PC-3 (cell line): ENCODE results near the gene STAT5B. TPM values are rescaled to one million over a fixed set of nuclear protein-coding genes. Genes with fewer than 3 reads are reported as not detected.
"Not testable (repeated sequence)": the region's sequence is repeated elsewhere in the genome, so short reads cannot be mapped to it uniquely, and the experiment has no call there.

Experiments used
- ATAC-seq: fragments of 200-7000 bp; cut with Tn5 transposase; 2 replicates; pipeline ENCODE4 v1.9.1; 2020; ENCODE audit warnings: mild to moderate bottlenecking, moderate library complexity
- BruUV-seq: library from RNA; stranded (reverse); fragments of 400-500 nt; replicated peaks from 2 replicates; lab custom pipeline; 2021; lab: Mats Ljungman, UMichigan
- CTCF ChIA-PET: fragments of 300-600 bp; sonication (Branson Sonifier 250); formaldehyde crosslinking; loops from one replicate; lab custom pipeline; 2022; ENCODE audit warnings: antibody characterized with exemption; lab: Charles Lee
- POLR2A ChIA-PET: fragments of 300-600 bp; sonication (Branson Sonifier 250); formaldehyde crosslinking; loops from one replicate; lab custom pipeline; 2022; ENCODE audit warnings: antibody characterized with exemption; ENCODE audit not compliant: unreplicated experiment; lab: Charles Lee
- DNase-seq: peaks from one replicate; pipeline ENCODE4 v3.0.0-alpha.2; 2015
- H2AFZ ChIP-seq: fragments of 300-600 bp; sonication (generic); 2 replicates; pipeline ENCODE4 v1.6.0; 2016; ENCODE audit warnings: antibody characterized with exemption, low read length
- H3F3A ChIP-seq: fragments of 300-600 bp; sonication (generic); one replicate; pipeline ENCODE4 v1.6.0; 2017; ENCODE audit warnings: antibody characterized with exemption, low read length, control low read depth, mild to moderate bottlenecking; ENCODE audit not compliant: unreplicated experiment
- H3K27ac ChIP-seq: fragments of 300-600 bp; sonication (generic); 2 replicates; pipeline ENCODE4 v1.5.1; 2016; ENCODE audit warnings: mild to moderate bottlenecking, low read length
- H3K27me3 ChIP-seq: fragments of 300-600 bp; sonication (generic); 2 replicates; pipeline ENCODE4 v1.6.1; 2016; ENCODE audit warnings: low read length, mixed read lengths
- H3K36me3 ChIP-seq: fragments of 300-600 bp; sonication (generic); 2 replicates; pipeline ENCODE4 v1.6.1; 2016; ENCODE audit warnings: low read depth, mixed run types, low read length, mixed read lengths
- H3K4me1 ChIP-seq: fragments of 300-600 bp; sonication (generic); 2 replicates; pipeline ENCODE4 v1.5.1; 2016; ENCODE audit warnings: low read length; ENCODE audit not compliant: insufficient read depth
- H3K4me2 ChIP-seq: fragments of 300-600 bp; sonication (generic); 2 replicates; pipeline ENCODE4 v1.6.0; 2016; ENCODE audit warnings: low read length
- H3K4me3 ChIP-seq: fragments of 300-600 bp; sonication (generic); 2 replicates; pipeline ENCODE4 v1.5.1; 2016; ENCODE audit warnings: mild to moderate bottlenecking, low read length, mixed read lengths
- H3K79me2 ChIP-seq: fragments of 300-600 bp; sonication (generic); 2 replicates; pipeline ENCODE4 v1.6.1; 2017; ENCODE audit warnings: low read length, mixed read lengths
- H3K9ac ChIP-seq: fragments of 300-600 bp; sonication (generic); 2 replicates; pipeline ENCODE4 v1.6.0; 2016; ENCODE audit warnings: mild to moderate bottlenecking, low read length
- H3K9me2 ChIP-seq: fragments of 300-600 bp; sonication (generic); replicated peaks from 2 replicates; pipeline ENCODE4 v1.6.1; 2016; ENCODE audit warnings: mixed run types, low read length, mixed read lengths
- H3K9me3 ChIP-seq: fragments of 300-600 bp; sonication (generic); 2 replicates; pipeline ENCODE4 v1.6.1; 2016; ENCODE audit warnings: low read length, mixed read lengths
- H4K20me1 ChIP-seq: fragments of 300-600 bp; sonication (generic); 2 replicates; pipeline ENCODE4 v1.6.1; 2016; ENCODE audit warnings: low read length, mixed read lengths
- EZH2 ChIP-seq: fragments of 300-600 bp; sonication (generic); IDR thresholded peaks from one replicate; pipeline ENCODE4 v1.6.1; 2017; ENCODE audit warnings: antibody characterized with exemption, mild to moderate bottlenecking, low read length; ENCODE audit not compliant: unreplicated experiment
- EZH2phosphoT487 ChIP-seq: fragments of 300-600 bp; sonication (generic); IDR thresholded peaks from 2 replicates; pipeline ENCODE4 v1.6.1; 2018; ENCODE audit warnings: mild to moderate bottlenecking, antibody characterized with exemption, low read length, borderline replicate concordance
- intact Hi-C: fragments of 100-400 bp; cut with micrococcal nuclease; formaldehyde crosslinking; loops from 2 replicates; pipeline ENCODE4 v1.9.0; 2023
- total RNA-seq: library from RNA; depleted of rRNA; stranded (reverse); fragments of >200 nt; gene quantifications from 2 replicates; pipeline ENCODE4 v1.2.3, GENCODE V29; 2014
- TF ChIP-seq, protein P1 (sequence below): fragments of 300-600 bp; sonication (generic); conservative IDR thresholded peaks from 2 replicates; pipeline ENCODE4 v1.5.1; 2017; ENCODE audit warnings: antibody characterized with exemption, low read depth, mild to moderate bottlenecking, low read length

Gene STAT5B
- total RNA-seq, 1 experiment from 2014 or later = not detected

DNA sequence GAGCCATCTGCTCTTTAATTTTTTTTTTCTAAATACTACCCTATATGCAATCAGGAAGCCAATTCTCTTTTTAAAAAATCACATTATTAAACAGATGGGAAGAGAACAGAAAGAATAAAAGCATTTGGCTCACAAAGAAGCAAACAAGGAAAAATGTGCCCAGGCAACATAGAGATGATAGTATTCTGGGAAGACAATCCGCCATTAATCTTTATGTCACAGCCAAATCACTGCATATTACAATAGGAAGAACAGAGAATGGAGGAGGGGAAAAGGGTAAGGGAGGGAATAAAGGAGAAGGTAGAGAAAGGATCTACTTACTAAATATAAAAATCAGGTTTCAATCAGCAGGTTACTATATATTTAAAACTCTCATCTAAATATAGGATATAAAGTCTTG lies 34.3 kb downstream of the STAT5B start:
- Histone ChIP-seq H3K27ac (no peak overlapping the region), H3K79me2 (no peaks in the 10 kb centered on the region), H3K9me2 (no peaks in the 10 kb centered on the region), H3K9me3 (no peaks in the 10 kb centered on the region), H3K4me1 (no peaks in the 10 kb centered on the region), H3K4me2 (no peak overlapping the region), H3K36me3 (no peaks in the 10 kb centered on the region), H4K20me1 (no peaks in the 10 kb centered on the region), H3K27me3 (no peaks in the 10 kb centered on the region), H3K9ac (no peak overlapping the region), H3F3A (no peaks in the 10 kb centered on the region), H3K4me3 (no peak overlapping the region), H2AFZ (no peak overlapping the region)
- no TSS peak for BruUV-seq
- TF ChIP-seq EZH2 (no peak), EZH2phosphoT487 (no peak)
- TF ChIP-seq, protein P1, sequence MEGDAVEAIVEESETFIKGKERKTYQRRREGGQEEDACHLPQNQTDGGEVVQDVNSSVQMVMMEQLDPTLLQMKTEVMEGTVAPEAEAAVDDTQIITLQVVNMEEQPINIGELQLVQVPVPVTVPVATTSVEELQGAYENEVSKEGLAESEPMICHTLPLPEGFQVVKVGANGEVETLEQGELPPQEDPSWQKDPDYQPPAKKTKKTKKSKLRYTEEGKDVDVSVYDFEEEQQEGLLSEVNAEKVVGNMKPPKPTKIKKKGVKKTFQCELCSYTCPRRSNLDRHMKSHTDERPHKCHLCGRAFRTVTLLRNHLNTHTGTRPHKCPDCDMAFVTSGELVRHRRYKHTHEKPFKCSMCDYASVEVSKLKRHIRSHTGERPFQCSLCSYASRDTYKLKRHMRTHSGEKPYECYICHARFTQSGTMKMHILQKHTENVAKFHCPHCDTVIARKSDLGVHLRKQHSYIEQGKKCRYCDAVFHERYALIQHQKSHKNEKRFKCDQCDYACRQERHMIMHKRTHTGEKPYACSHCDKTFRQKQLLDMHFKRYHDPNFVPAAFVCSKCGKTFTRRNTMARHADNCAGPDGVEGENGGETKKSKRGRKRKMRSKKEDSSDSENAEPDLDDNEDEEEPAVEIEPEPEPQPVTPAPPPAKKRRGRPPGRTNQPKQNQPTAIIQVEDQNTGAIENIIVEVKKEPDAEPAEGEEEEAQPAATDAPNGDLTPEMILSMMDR = no peak
- ChIA-PET POLR2A (no interaction called here), CTCF (no interaction called here)
- ATAC-seq = no peak
- intact Hi-C loops = no loop called here
- DNase-seq = no peak

DNA sequence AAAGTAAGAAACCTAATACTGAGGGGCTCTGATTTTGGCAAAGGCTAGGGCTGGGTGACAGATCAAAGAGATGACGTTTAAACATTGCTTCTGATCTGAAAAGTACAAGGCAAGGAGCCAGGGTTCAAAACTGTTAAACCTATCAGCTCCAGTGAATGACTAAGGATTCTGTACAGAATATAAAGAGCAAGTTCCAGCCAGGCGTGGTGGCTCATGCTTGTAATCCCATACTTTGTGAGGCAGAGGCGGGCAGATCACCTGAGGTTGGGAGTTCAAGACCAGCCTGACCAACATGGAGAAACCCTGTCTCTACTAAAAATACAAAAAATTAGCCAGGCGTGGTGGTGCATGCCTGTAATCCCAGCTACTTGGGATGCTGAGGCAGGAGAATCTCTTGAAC lies 35.3 kb downstream of the STAT5B start:
- H3K36me3 ChIP-seq, DNase-seq, intact Hi-C loops, H3K4me2 ChIP-seq, ATAC-seq, H3K79me2 ChIP-seq, POLR2A ChIA-PET, H3K27ac ChIP-seq, H3F3A ChIP-seq, H3K9me3 ChIP-seq, BruUV-seq, H3K9ac ChIP-seq, H3K4me1 ChIP-seq, H3K9me2 ChIP-seq, H3K27me3 ChIP-seq, H3K4me3 ChIP-seq, H2AFZ ChIP-seq, CTCF ChIA-PET, H4K20me1 ChIP-seq: not testable (repeated sequence)

GRCh38 chr17:42240201-42240600 lies 36.0 kb downstream of the STAT5B start:
- Histone ChIP-seq H3K4me2 (no peak overlapping the region), H3K9me3 (no peaks in the 10 kb centered on the region), H3K4me3 (no peak overlapping the region), H3K9ac (no peak overlapping the region), H2AFZ (no peak overlapping the region), H3K27me3 (no peaks in the 10 kb centered on the region), H3K4me1 (no peaks in the 10 kb centered on the region), H3K27ac (no peak overlapping the region), H4K20me1 (no peaks in the 10 kb centered on the region), H3K36me3 (no peaks in the 10 kb centered on the region), H3K79me2 (no peaks in the 10 kb centered on the region), H3K9me2 (no peaks in the 10 kb centered on the region), H3F3A (no peaks in the 10 kb centered on the region)
- no peak for TF ChIP-seq EZH2phosphoT487
- ChIA-PET POLR2A (no interaction called here), CTCF (no interaction called here)
- no peak for DNase-seq
- intact Hi-C loops = no loop called here
- BruUV-seq = no TSS peak
- no peak for ATAC-seq

DNA sequence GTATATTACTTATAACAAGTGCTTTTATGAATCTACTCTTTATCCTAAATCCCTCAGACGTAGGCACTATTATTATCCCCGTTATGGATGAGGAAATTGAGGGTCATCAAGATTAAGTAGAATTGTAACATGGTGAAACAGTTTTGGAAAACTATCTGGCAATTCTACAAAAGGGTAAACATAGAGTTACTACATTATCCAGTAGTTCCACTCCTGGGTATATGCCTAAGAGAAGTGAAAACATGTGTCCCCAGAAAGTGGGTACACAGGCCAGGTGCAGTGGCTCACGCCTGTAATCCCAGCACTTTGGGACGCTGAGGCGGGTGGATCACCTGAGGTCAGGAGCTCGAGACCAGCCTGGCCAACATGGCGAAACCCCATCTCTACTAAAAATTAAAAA lies 36.6 kb downstream of the STAT5B start:
- H3K4me3 ChIP-seq, DNase-seq, H3K9ac ChIP-seq, H3K9me2 ChIP-seq, H2AFZ ChIP-seq, H3K9me3 ChIP-seq, H3K36me3 ChIP-seq, BruUV-seq, H3K79me2 ChIP-seq, H4K20me1 ChIP-seq, H3K4me2 ChIP-seq, H3K27me3 ChIP-seq, CTCF ChIA-PET, H3F3A ChIP-seq, POLR2A ChIA-PET, intact Hi-C loops, ATAC-seq, H3K27ac ChIP-seq, H3K4me1 ChIP-seq: not testable (repeated sequence)
